ENCODE measurements around the gene MAN1C1. TPM values are rescaled to one million over a fixed set of nuclear protein-coding genes. Genes with fewer than 3 reads are reported as not detected.

MAN1C1 gene
- total and polyA plus RNA-seq, 2 donors (not counting 1 experiment from before 2014, with no cell fraction given), result 17.7 to 51.4 TPM

GRCh38 chr1:25624604-25625003 is 8.0 kb downstream of the MAN1C1 start:
- Histone ChIP-seq H3K27ac (ENCODE audit: insufficient read depth, low read length) (no peak overlapping the region), H3K4me2 (ENCODE audit: extremely low read depth, insufficient read depth, low read length) (no peak overlapping the region), H3K9me3 (ENCODE audit: control insufficient read depth, insufficient read depth, low read depth, low read length) (no peaks in the 10 kb centered on the region), H3K9ac (ENCODE audit: insufficient read depth, low read length) (no peak overlapping the region), H3K4me3 (replicated peaks in 1 of 4; ENCODE audit: control extremely low read depth in 1 of 4, insufficient read depth in 1 of 4, low read depth in 3 of 4, low read length in 4 of 4) (no peak overlapping the region), H3K79me2 (ENCODE audit: control insufficient read depth, insufficient read depth, low read length) (no peaks in the 10 kb centered on the region), H3K4me1 (ENCODE audit: control insufficient read depth, extremely low read depth, insufficient read depth, low read length) (no peaks in the 10 kb centered on the region), H3K27me3 (ENCODE audit: control insufficient read depth, insufficient read depth, low read length) (peaks cover 3% of the 10 kb centered on the region), H2AFZ (ENCODE audit: low read length) (no peak overlapping the region), H3K36me3 (ENCODE audit: control insufficient read depth, insufficient read depth, low read length) (no peaks in the 10 kb centered on the region), H4K20me1 (ENCODE audit: control insufficient read depth, extremely low read depth, insufficient read depth, low read length) (no peaks in the 10 kb centered on the region)
- DNase-seq (ENCODE audit: low read depth in 2 of 2), result no peak
- TF ChIP-seq CTCF (conservative IDR thresholded peaks at IDR 0.05 in 1 of 2, IDR thresholded peaks at IDR 0.05 in 1 of 2; ENCODE audit: low read depth in 1 of 2, low read length in 2 of 2), result no peak

- no peak for DNase-seq (ENCODE audit: low read depth in 2 of 2)
- H3K9ac ChIP-seq (ENCODE audit: insufficient read depth, low read length), result no peak overlapping the region
- no peak overlapping the region for H3K27ac ChIP-seq (ENCODE audit: insufficient read depth, low read length)
- no peaks in the 10 kb centered on the region for H3K36me3 ChIP-seq (ENCODE audit: control insufficient read depth, insufficient read depth, low read length)
- no peak overlapping the region for H3K4me2 ChIP-seq (ENCODE audit: extremely low read depth, insufficient read depth, low read length)
- no peak overlapping the region for H3K4me3 ChIP-seq (replicated peaks in 1 of 4; ENCODE audit: control extremely low read depth in 1 of 4, insufficient read depth in 1 of 4, low read depth in 3 of 4, low read length in 4 of 4)
- no peaks in the 10 kb centered on the region for H3K27me3 ChIP-seq (ENCODE audit: control insufficient read depth, insufficient read depth, low read length)
- no peaks in the 10 kb centered on the region for H3K4me1 ChIP-seq (ENCODE audit: control insufficient read depth, extremely low read depth, insufficient read depth, low read length)
- no peaks in the 10 kb centered on the region for H3K79me2 ChIP-seq (ENCODE audit: control insufficient read depth, insufficient read depth, low read length)
- no peaks in the 10 kb centered on the region for H4K20me1 ChIP-seq (ENCODE audit: control insufficient read depth, extremely low read depth, insufficient read depth, low read length)
- no peak for TF ChIP-seq CTCF (conservative IDR thresholded peaks at IDR 0.05 in 1 of 2, IDR thresholded peaks at IDR 0.05 in 1 of 2; ENCODE audit: low read depth in 1 of 2, low read length in 2 of 2)
- TF ChIP-seq EZH2 (IDR thresholded peaks at IDR 0.05; ENCODE audit: low read length, missing control alignments), result no peak
- H2AFZ ChIP-seq (ENCODE audit: low read length), result no peak overlapping the region
- H3K9me3 ChIP-seq (ENCODE audit: control insufficient read depth, insufficient read depth, low read depth, low read length), result no peaks in the 10 kb centered on the region
Observed at GRCh38 chr1:25626018-25626417, 9.4 kb downstream of the MAN1C1 start.

GRCh38 chr1:25628741-25629421 is 12.3 kb downstream of the MAN1C1 start:
- H3K27ac ChIP-seq (ENCODE audit: insufficient read depth, low read length), result no peak overlapping the region
- no peaks in the 10 kb centered on the region for H3K27me3 ChIP-seq (ENCODE audit: control insufficient read depth, insufficient read depth, low read length)
- no peak overlapping the region for H3K4me3 ChIP-seq (replicated peaks in 1 of 4; ENCODE audit: control extremely low read depth in 1 of 4, insufficient read depth in 1 of 4, low read depth in 3 of 4, low read length in 4 of 4)
- no peaks in the 10 kb centered on the region for H3K79me2 ChIP-seq (ENCODE audit: control insufficient read depth, insufficient read depth, low read length)
- H3K4me1 ChIP-seq (ENCODE audit: control insufficient read depth, extremely low read depth, insufficient read depth, low read length), result no peaks in the 10 kb centered on the region
- no peaks in the 10 kb centered on the region for H3K9me3 ChIP-seq (ENCODE audit: control insufficient read depth, insufficient read depth, low read depth, low read length)
- H3K4me2 ChIP-seq (ENCODE audit: extremely low read depth, insufficient read depth, low read length), result no peak overlapping the region
- DNase-seq (ENCODE audit: low read depth in 2 of 2), result no peak
- TF ChIP-seq EZH2 (IDR thresholded peaks at IDR 0.05; ENCODE audit: low read length, missing control alignments), result no peak
- TF ChIP-seq CTCF (conservative IDR thresholded peaks at IDR 0.05 in 1 of 2, IDR thresholded peaks at IDR 0.05 in 1 of 2; ENCODE audit: low read depth in 1 of 2, low read length in 2 of 2), result no peak
- no peak overlapping the region for H2AFZ ChIP-seq (ENCODE audit: low read length)
- no peak overlapping the region for H3K9ac ChIP-seq (ENCODE audit: insufficient read depth, low read length)
- no peaks in the 10 kb centered on the region for H3K36me3 ChIP-seq (ENCODE audit: control insufficient read depth, insufficient read depth, low read length)
- no peaks in the 10 kb centered on the region for H4K20me1 ChIP-seq (ENCODE audit: control insufficient read depth, extremely low read depth, insufficient read depth, low read length)

Data from fibroblast of lung (primary cell).